Activated CD8-positive, alpha-beta T cell treated with anti-CD3 and anti-CD28 coated beads, Interleukin-2, amount 10 ng/mL, durations not matched to agents 7 days and 5 days (primary cell): Measurements from ENCODE around the gene HOXA3. TPM values are rescaled to one million over a fixed set of nuclear protein-coding genes. Genes with fewer than 3 reads are reported as not detected.

Experiments
- ATAC-seq: fragments of 150-1000 bp; cut with Tn5 transposase; one replicate; pipeline ENCODE4 v1.10.0; 2021; ENCODE audit warnings: moderate library complexity
- CTCF ChIA-PET: fragments of 350-600 bp; sonication (Branson Sonifier 250); formaldehyde crosslinking; loops from one replicate; lab custom pipeline; 2021; ENCODE audit warnings: antibody characterized with exemption; lab: Charles Lee
- POLR2A ChIA-PET: fragments of 350-600 bp; sonication (Branson Sonifier 250); formaldehyde crosslinking; loops from one replicate; lab custom pipeline; 2021; ENCODE audit warnings: antibody characterized with exemption; lab: Charles Lee
- DNase-seq: peaks from one replicate; pipeline ENCODE4 v3.0.0-alpha.2; 2020
- H3K27ac Mint-ChIP-seq: one replicate; pipeline ENCODE4 v1.8.0; 2021; ENCODE audit warnings: mild to moderate bottlenecking, mixed read lengths
- H3K27me3 Mint-ChIP-seq: one replicate; pipeline ENCODE4 v1.8.0; 2021; ENCODE audit warnings: low read depth, mixed read lengths
- H3K36me3 Mint-ChIP-seq: one replicate; pipeline ENCODE4 v1.8.0; 2021; ENCODE audit warnings: low read depth, mixed read lengths
- H3K4me1 Mint-ChIP-seq: one replicate; pipeline ENCODE4 v1.8.0; 2021; ENCODE audit warnings: low read depth, mixed read lengths
- H3K4me3 Mint-ChIP-seq: one replicate; pipeline ENCODE4 v1.8.0; 2021; ENCODE audit warnings: mild to moderate bottlenecking, mixed read lengths
- H3K9me3 Mint-ChIP-seq: one replicate; pipeline ENCODE4 v1.8.0; 2022; ENCODE audit warnings: mixed read lengths; ENCODE audit not compliant: insufficient read depth
- total RNA-seq, 2 experiments: library from RNA; stranded (reverse); gene quantifications; one replicate each; pipeline ENCODE4 v1.2.3, GENCODE V29; 2021

The HOXA3 gene
- total RNA-seq, 2 experiments from 2014 or later = not detected

DNA sequence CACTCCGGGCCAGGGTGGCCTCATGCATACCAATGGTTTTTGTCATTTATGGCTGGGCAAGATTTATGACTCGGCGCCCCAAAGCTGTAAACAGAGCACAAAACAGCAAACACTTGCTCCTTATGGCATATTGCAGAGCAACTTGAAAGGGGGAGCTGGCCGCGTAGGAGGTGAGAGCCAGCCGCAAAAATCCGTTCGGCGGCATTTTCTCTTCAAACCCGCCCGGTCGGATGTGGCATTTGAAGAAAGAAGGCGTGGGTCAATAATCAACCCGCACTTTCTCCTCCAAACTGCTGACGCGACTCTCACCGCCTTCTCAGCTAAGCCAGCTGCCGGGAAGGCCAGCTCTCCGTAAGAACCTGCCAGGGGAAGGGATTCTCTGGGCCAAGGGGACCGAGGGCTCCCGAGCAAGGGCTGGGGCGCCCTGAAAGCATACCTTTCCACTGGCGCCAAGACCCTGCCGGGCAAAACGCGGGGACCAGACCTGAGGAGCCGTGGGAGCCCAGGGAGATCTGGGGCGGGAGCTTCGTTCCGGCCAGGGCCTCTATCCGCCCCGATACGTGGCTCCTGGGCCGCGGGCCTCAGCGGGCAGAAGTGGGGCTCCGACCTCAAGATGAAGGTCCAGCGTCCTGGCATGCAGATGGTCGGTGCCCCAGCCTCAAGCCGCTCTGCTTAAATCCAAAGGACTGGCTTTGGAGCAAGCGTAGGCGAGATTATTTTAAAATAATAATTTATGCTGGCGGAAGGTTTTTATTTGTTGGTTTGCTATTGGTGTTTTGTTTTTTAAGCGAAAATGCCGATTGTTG lies 37.0 kb downstream of the HOXA3 start:
- Mint-ChIP-seq H3K9me3 (no peaks in the 10 kb centered on the region), H3K27ac (no peak overlapping the region), H3K36me3 (no peaks in the 10 kb centered on the region), H3K4me1 (no peaks in the 10 kb centered on the region), H3K4me3 (no peak overlapping the region), H3K27me3 (no peaks in the 10 kb centered on the region)
- ChIA-PET CTCF (no interaction called here), POLR2A (no interaction called here)
- ATAC-seq (no peak), DNase-seq (no peak)

DNA sequence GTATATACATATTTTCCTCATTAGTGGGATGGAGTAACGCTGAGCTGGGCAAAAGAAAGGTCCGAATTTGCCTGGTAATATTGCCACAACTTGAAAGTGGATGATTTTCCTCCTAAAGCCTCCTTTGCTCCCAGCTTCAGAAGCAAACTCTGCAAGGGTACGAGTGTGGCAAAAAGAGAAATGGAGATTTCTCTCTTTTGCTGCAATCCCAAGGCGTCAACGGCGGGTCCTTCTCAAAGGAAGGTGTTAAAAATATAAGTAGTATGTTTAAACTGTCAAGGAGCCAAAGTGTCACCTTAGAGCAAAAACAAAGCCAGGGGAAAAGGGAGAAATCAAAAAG lies 37.5 kb downstream of the HOXA3 start:
- Mint-ChIP-seq H3K27me3 (no peaks in the 10 kb centered on the region), H3K4me1 (no peaks in the 10 kb centered on the region), H3K27ac (no peak overlapping the region), H3K9me3 (no peaks in the 10 kb centered on the region), H3K36me3 (no peaks in the 10 kb centered on the region), H3K4me3 (no peak overlapping the region)
- ATAC-seq (no peak), DNase-seq (no peak)
- POLR2A ChIA-PET = no interaction called here
- CTCF ChIA-PET = no interaction called here

DNA sequence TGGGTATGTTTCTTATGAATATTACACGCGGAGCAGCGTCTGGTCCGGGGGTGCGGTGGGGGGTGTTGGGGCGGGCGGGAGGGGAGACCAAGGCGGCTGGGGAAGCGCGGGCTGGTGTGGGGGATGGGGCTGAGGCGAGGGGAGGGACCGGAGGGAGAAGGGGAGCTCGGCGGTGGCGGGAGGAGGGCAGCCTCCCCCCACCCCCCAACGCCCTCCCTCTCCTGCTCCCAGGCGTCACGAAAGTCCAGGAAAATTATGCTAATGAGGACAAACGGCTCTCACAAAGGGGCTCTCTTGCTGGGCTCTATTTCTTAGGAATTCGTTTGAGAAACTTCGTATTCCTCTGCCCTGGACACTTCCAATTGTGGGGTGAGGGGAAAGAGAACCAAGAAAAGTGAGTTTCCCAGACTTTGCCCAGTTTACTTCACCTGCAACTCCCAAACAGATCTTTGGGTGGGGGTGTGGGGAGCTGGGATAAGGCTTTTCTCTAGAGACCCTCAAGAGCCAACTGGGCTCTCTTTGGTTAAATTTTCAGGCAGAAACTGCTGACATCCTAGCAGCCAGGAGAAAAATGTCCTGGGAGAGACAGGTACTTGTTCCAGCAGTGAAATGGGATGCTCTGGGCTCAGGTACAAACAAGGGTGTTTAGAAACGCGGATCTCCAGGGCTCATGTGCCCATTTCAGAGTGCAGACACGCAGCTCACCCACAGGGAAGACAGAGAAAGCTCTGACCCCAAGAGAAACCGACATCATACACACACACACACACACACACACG lies 38.2 kb downstream of the HOXA3 start:
- DNase-seq (no peak), ATAC-seq (no peak)
- H3K27me3 Mint-ChIP-seq = no peaks in the 10 kb centered on the region
- H3K4me3 Mint-ChIP-seq = no peak overlapping the region
- H3K27ac Mint-ChIP-seq = no peak overlapping the region
- H3K4me1 Mint-ChIP-seq = no peaks in the 10 kb centered on the region
- H3K9me3 Mint-ChIP-seq = no peaks in the 10 kb centered on the region
- CTCF ChIA-PET = no interaction called here
- no peaks in the 10 kb centered on the region for H3K36me3 Mint-ChIP-seq
- POLR2A ChIA-PET = no interaction called here

DNA sequence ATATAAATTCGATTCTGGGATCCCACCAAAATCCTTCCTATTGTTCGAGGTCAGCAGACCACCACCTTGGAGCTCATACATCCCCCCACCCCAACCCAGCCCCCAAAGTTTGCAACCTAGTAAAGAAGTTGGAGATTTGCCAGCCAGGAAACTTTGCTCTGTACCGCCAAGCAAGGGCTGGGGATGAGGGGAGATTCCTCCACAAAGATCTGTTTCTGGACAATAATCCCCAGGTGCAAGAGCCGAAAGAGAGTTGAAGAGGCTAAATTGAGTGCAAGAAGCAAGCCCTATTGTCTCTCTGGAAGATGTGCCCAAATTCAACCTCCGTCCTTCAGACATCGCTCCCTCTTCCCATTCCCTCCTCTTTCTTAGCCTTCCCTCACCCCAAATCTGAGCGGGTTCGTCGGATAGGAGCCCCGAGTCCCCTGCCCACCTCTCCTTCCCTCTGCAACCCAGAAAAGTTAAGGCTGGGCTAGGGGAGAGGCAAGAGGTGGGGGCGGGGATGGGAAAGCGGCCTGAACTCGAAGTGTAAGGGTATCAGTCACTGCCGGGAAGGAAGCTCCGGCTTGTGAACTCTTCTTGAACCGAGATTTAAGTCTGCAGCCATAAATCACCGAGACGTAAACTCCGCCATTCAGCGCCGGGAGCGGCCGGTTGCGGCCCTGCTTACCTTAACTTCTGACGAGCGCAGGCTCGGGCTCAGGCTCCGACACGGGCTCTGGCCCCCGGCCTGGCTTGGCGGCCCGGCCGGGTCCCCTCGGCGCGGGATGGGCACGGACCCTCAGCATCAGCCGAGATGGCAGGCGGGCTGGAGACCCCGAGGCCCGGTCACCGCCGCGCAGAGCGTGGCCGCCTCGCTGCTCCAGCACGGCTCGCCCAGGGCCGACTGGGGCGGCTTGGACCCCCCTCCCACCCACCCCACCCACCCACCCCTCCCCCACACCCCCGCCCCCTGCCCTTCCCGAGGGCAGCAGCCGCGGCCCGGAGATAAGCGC lies 39.1 kb downstream of the HOXA3 start:
- CTCF ChIA-PET = no interaction called here
- no peaks in the 10 kb centered on the region for H3K4me1 Mint-ChIP-seq
- H3K27ac Mint-ChIP-seq = no peak overlapping the region
- no peak overlapping the region for H3K4me3 Mint-ChIP-seq
- POLR2A ChIA-PET = no interaction called here
- no peak for DNase-seq
- H3K36me3 Mint-ChIP-seq = no peaks in the 10 kb centered on the region
- H3K27me3 Mint-ChIP-seq = no peaks in the 10 kb centered on the region
- H3K9me3 Mint-ChIP-seq = no peaks in the 10 kb centered on the region
- ATAC-seq = no peak

DNA sequence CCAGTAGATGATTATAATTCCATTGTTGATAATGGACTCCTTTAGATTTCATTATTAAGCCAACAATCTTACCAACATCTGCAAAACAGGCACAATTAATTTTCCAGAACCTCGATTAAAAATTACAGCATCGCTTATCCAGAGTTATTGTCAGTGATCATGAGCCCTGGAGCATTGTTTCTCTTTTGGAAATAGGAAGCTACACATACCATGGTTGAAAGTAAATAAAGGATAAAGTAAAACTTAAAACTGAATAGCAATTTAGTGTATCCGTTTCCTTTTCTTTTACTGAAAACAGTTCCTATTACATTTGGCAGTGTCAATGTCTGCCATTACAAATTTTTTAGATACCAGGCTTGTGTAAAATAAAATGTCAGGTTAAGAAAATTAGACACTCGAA lies 40.0 kb downstream of the HOXA3 start:
- no peaks in the 10 kb centered on the region for H3K9me3 Mint-ChIP-seq
- CTCF ChIA-PET = no interaction called here
- H3K36me3 Mint-ChIP-seq = no peaks in the 10 kb centered on the region
- H3K27me3 Mint-ChIP-seq = no peaks in the 10 kb centered on the region
- H3K4me1 Mint-ChIP-seq = no peaks in the 10 kb centered on the region
- H3K4me3 Mint-ChIP-seq = no peak overlapping the region
- DNase-seq (no peak), ATAC-seq (no peak)
- no peak overlapping the region for H3K27ac Mint-ChIP-seq
- POLR2A ChIA-PET = no interaction called here

DNA sequence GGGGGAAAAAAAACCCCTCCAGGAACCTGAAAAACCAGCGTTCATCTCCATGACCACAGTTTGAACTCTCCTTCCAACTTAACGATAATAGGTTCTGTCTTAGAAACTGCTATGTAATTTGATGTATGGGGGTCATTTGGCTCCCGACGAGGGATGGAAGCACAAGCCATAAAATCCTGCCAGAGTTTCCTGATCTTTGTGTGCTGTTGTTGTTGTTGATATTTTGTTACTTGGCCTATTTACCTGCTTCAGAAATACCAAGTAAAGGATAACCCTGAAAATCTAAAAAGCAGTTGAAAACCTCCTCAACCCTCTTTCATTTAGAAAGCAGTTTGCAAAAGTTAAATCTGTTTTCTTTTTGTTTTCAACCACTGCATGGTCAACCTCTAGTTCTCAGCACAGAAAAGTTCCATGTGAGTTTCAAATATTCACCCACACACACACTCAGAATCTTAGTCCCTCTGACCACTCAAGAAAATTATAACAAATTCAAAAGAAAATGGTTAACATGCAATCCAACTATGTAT lies 40.6 kb downstream of the HOXA3 start:
- ChIA-PET POLR2A (no interaction called here), CTCF (no interaction called here)
- no peak overlapping the region for H3K27ac Mint-ChIP-seq
- H3K9me3 Mint-ChIP-seq = no peaks in the 10 kb centered on the region
- ATAC-seq = no peak
- no peaks in the 10 kb centered on the region for H3K27me3 Mint-ChIP-seq
- H3K36me3 Mint-ChIP-seq = no peaks in the 10 kb centered on the region
- no peak overlapping the region for H3K4me3 Mint-ChIP-seq
- DNase-seq = no peak
- H3K4me1 Mint-ChIP-seq = no peaks in the 10 kb centered on the region

DNA sequence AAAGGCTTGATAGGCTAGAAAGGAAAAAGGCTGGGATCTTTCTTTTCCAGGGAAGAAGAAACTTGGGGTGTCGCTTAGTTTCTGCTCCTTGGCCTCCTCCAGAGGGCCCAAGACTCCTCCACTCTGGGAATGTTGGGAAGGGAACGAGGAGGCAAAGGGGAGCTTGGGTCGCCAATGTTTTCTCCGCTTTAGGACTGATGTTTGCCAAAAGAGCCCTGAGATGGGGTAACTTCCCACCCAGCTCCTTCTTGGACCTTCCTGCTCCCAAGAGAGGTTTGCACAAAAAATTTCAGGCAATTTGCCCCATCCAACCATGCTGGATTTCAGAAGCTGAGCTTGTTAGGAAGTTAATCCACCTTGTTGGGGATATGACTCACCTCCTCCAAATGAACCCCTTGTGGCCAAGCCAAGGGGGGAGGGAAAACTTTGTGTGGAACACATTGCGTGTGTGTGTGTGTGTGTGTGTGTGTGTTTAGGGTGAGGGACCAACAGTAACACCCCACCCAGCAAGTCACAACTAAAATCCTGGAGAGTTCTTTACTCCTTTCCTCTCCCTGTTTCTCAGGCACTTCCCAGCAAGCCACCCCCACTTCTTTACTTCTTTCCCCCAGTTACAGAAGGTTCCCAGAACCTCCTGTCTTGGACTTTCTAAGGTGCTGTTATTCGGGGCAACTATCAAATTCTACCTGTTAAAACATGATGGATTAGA lies 41.2 kb downstream of the HOXA3 start:
- Mint-ChIP-seq H3K4me3 (no peak overlapping the region), H3K36me3 (no peaks in the 10 kb centered on the region), H3K9me3 (no peaks in the 10 kb centered on the region), H3K27ac (no peak overlapping the region), H3K27me3 (no peaks in the 10 kb centered on the region), H3K4me1 (no peaks in the 10 kb centered on the region)
- DNase-seq (no peak), ATAC-seq (no peak)
- CTCF ChIA-PET = no interaction called here
- POLR2A ChIA-PET = interaction anchor here (0.7 kb wide), 1 partner anchor 131 kb away, joined by 3 read pairs; the partner anchor contains the start of gene EVX1

DNA sequence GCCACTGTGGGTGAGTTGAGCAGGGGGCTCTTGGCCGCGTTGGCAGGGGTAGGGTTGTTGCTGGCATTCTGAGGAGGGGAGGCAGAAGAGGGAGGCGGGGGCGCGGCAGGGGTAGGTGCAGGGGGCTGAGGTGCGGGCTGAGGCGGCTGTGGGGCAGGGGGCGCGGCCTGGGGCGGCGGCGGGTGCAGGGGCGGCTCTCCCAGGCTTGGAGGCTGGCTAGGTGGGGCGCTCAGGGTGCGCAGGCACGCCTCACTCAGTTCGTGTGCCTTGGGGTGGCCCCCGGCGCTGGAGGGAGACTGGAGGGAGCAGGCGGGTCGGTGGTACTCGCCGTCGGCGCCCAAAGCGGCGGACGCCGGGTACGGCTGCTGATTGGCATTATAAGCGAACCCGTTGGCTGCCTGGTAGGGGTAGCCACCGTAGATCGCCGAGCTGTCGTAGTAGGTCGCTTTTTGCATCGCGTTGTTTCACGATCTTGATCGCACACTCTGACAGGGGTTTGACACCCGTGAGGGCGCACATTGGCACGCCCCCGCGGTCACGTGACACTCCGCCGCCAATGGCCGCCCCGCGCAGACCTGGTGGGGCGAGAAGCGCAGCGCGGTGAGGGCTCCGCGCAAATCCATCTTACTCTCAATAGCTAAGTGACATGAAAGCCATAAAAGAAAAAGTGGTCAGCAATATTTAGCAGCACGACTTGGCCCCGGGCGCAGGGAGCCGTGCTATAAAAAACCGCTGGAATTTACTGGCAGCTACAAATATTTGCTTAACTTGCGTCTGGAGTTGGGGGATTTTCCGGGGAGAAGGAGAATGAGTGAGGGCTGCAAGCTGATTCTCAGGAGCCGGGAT lies 42.0 kb downstream of the HOXA3 start:
- no peaks in the 10 kb centered on the region for H3K4me1 Mint-ChIP-seq
- CTCF ChIA-PET = interaction anchor here (0.9 kb wide), 1 partner anchor 9 kb away, joined by 3 read pairs; no protein-coding TSS in a partner anchor
- ATAC-seq = no peak
- no peaks in the 10 kb centered on the region for H3K36me3 Mint-ChIP-seq
- DNase-seq = no peak
- POLR2A ChIA-PET = interaction anchor here (0.7 kb wide), 1 partner anchor 132 kb away, joined by 3 read pairs; the partner anchor contains the start of gene EVX1
- no peak overlapping the region for H3K4me3 Mint-ChIP-seq
- H3K27ac Mint-ChIP-seq = no peak overlapping the region
- no peaks in the 10 kb centered on the region for H3K9me3 Mint-ChIP-seq
- peaks cover 4% of the 10 kb centered on the region for H3K27me3 Mint-ChIP-seq

DNA sequence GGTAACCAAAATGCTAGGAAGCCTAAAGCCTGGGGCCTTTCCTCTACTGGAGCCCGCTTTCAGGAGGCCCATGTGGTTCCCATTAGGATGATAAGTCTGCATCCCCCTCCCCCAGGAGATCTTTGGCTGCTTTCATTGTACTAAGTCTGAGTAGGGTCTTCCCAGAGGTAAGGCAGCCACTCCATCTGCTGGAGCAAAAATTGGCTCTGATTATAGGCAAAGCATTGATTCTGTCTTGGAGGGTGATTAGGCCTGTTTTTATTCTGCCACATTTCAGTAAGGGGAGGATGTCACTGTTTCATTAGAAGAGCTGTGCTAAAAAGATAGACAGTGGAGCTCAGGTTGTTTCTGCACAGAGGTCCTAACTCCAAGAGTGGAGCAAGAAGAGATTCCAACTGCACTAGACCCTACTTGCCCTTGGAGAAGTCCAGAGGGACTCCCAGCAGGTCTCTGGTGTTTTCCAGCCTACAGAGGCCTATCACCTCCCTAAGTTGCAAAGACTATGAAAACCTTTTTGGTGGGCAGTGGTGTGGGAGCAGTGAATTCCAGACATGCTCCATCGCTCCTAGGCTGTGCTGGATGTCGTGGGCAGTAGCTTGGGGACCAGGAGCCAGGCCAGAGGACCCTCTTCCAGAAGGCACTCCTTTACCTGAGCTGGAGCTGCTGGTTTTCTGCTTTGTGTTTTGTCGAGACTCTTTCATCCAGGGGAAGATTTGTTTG lies 42.8 kb downstream of the HOXA3 start:
- ATAC-seq (no peak), DNase-seq (no peak)
- POLR2A ChIA-PET = no interaction called here
- Mint-ChIP-seq H3K27ac (no peak overlapping the region), H3K9me3 (no peaks in the 10 kb centered on the region), H3K4me1 (no peaks in the 10 kb centered on the region), H3K36me3 (no peaks in the 10 kb centered on the region), H3K4me3 (no peak overlapping the region), H3K27me3 (peaks cover 7% of the 10 kb centered on the region)
- CTCF ChIA-PET = interaction anchor here (0.9 kb wide), 1 partner anchor 10 kb away, joined by 3 read pairs; no protein-coding TSS in a partner anchor
